Endothelial cell (in vitro differentiated cells): ENCODE results near the gene REXO4. TPM values are rescaled to one million over a fixed set of nuclear protein-coding genes. Genes with fewer than 3 reads are reported as not detected.

Source experiments
- DNase-seq: peaks from one replicate; pipeline ENCODE4 v3.0.0; 2021; ENCODE audit warnings: low spot score
- H3K27ac Mint-ChIP-seq: one replicate; pipeline ENCODE4 v1.8.0; 2021; ENCODE audit warnings: mixed read lengths, inconsistent platforms; ENCODE audit not compliant: unreplicated experiment
- H3K27me3 Mint-ChIP-seq: one replicate; pipeline ENCODE4 v1.8.0; 2021; ENCODE audit warnings: mild to moderate bottlenecking, moderate library complexity, mixed read lengths, inconsistent platforms; ENCODE audit not compliant: unreplicated experiment
- H3K36me3 Mint-ChIP-seq: one replicate; pipeline ENCODE4 v1.8.0; 2021; ENCODE audit warnings: mild to moderate bottlenecking, low read depth, mixed read lengths, inconsistent platforms; ENCODE audit not compliant: unreplicated experiment
- H3K4me1 Mint-ChIP-seq: one replicate; pipeline ENCODE4 v1.8.0; 2021; ENCODE audit warnings: mild to moderate bottlenecking, mixed read lengths, inconsistent platforms; ENCODE audit not compliant: unreplicated experiment
- H3K4me3 Mint-ChIP-seq: one replicate; pipeline ENCODE4 v1.8.0; 2021; ENCODE audit warnings: mild to moderate bottlenecking, mixed read lengths, inconsistent platforms; ENCODE audit not compliant: unreplicated experiment
- H3K9me3 Mint-ChIP-seq: one replicate; pipeline ENCODE4 v1.8.0; 2021; ENCODE audit warnings: mixed read lengths, inconsistent platforms; ENCODE audit not compliant: unreplicated experiment
- total RNA-seq: library from RNA; stranded (reverse); fragmentation: NEBNext Ultra II Directional; extraction: Animal tissue kit (Norgen Biotek cat#: 25700); gene quantifications from one replicate; pipeline ENCODE4 v1.2.1, GENCODE V29; 2021; ENCODE audit not compliant: unreplicated experiment
- TF ChIP-seq, protein P1 (sequence below): fragments of 200-600 bp; sonication (generic); IDR thresholded peaks from one replicate; pipeline ENCODE4 v1.5.0; 2021; ENCODE audit warnings: antibody characterized with exemption; ENCODE audit not compliant: unreplicated experiment

Gene REXO4
- total RNA-seq, 1 donor from 2014 or later: 30.9 TPM

- Mint-ChIP-seq H3K27me3 (peaks cover 6% of the 10 kb centered on the region), H3K27ac (no peak overlapping the region), H3K36me3 (peaks cover 4% of the 10 kb centered on the region), H3K4me3 (no peak overlapping the region), H3K9me3 (no peaks in the 10 kb centered on the region), H3K4me1 (peaks cover 11% of the 10 kb centered on the region)
- no peak for DNase-seq
- TF ChIP-seq, protein P1, sequence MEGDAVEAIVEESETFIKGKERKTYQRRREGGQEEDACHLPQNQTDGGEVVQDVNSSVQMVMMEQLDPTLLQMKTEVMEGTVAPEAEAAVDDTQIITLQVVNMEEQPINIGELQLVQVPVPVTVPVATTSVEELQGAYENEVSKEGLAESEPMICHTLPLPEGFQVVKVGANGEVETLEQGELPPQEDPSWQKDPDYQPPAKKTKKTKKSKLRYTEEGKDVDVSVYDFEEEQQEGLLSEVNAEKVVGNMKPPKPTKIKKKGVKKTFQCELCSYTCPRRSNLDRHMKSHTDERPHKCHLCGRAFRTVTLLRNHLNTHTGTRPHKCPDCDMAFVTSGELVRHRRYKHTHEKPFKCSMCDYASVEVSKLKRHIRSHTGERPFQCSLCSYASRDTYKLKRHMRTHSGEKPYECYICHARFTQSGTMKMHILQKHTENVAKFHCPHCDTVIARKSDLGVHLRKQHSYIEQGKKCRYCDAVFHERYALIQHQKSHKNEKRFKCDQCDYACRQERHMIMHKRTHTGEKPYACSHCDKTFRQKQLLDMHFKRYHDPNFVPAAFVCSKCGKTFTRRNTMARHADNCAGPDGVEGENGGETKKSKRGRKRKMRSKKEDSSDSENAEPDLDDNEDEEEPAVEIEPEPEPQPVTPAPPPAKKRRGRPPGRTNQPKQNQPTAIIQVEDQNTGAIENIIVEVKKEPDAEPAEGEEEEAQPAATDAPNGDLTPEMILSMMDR: no peak
These were observed 46.2 kb upstream of the REXO4 start for GRCh38 chr9:133463864-133464615.

- no peaks in the 10 kb centered on the region for H3K9me3 Mint-ChIP-seq
- TF ChIP-seq, protein P1: no peak
- H3K36me3 Mint-ChIP-seq: peaks cover 4% of the 10 kb centered on the region
- H3K4me3 Mint-ChIP-seq: no peak overlapping the region
- no peak for DNase-seq
- peaks cover 11% of the 10 kb centered on the region for H3K4me1 Mint-ChIP-seq
- no peak overlapping the region for H3K27ac Mint-ChIP-seq
- peaks cover 6% of the 10 kb centered on the region for H3K27me3 Mint-ChIP-seq
These were observed 45.5 kb upstream of the REXO4 start for GRCh38 chr9:133463234-133463863.

DNA sequence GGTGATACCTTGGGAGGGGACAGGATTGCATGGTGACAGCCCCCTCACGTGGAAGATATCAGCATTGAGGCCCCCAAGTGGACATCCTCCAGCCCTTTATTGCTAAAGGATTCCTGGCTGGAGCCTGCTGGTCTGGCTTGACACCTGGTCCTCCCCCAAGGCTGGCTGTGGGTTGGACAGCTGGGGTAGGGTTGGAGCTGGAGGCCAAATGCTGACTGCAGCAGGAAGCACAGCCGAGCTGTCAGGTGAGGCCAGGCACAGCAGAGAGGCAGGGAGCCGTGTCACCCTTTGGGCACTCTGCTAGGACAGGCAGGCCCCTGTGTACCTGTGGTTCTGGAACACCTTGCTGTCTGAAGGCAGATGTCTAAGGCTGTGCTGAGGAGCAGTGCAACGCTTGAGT is 44.2 kb upstream of the REXO4 start:
- TF ChIP-seq, protein P1: no peak
- no peak overlapping the region for H3K4me3 Mint-ChIP-seq
- peaks cover 3% of the 10 kb centered on the region for H3K27me3 Mint-ChIP-seq
- DNase-seq: no peak
- no peaks in the 10 kb centered on the region for H3K9me3 Mint-ChIP-seq
- no peak overlapping the region for H3K27ac Mint-ChIP-seq
- H3K4me1 Mint-ChIP-seq: peaks cover 11% of the 10 kb centered on the region
- peaks cover 4% of the 10 kb centered on the region for H3K36me3 Mint-ChIP-seq

GRCh38 chr9:133460405-133461175 is 42.8 kb upstream of the REXO4 start:
- peaks cover 4% of the 10 kb centered on the region for H3K27me3 Mint-ChIP-seq
- peak overlapping the region; percentile 84 for H3K27ac Mint-ChIP-seq
- peak overlapping the region; percentile 90 for H3K4me3 Mint-ChIP-seq
- no peaks in the 10 kb centered on the region for H3K9me3 Mint-ChIP-seq
- peaks cover 11% of the 10 kb centered on the region for H3K4me1 Mint-ChIP-seq
- DNase-seq: peak; percentile 58
- TF ChIP-seq, protein P1: no peak
- H3K36me3 Mint-ChIP-seq: peaks cover 3% of the 10 kb centered on the region
